HL-60 (cell line): ENCODE data around the gene SLC22A23.

ENCODE experiments used
- DNase-seq, 2 experiments: peaks; one replicate each; pipeline ENCODE4 v3.0.0-alpha.2; 2010 to 2020; ENCODE audit warnings: low read depth in 1 of 2, low spot score in 1 of 2
- H3K27ac ChIP-seq: fragments of 250-450 bp; sonication (Bioruptor Pico); replicated peaks from 2 replicates; pipeline ENCODE4 v1.5.1; 2020; ENCODE audit warnings: mild to moderate bottlenecking, moderate library complexity
- H3K27me3 ChIP-seq: fragments of 250-450 bp; sonication (Bioruptor Pico); 2 replicates; pipeline ENCODE4 v1.5.1; 2021; ENCODE audit warnings: mild to moderate bottlenecking, moderate library complexity; ENCODE audit not compliant: insufficient read depth, poor library complexity, severe bottlenecking
- H3K4me3 ChIP-seq: replicated peaks from 2 replicates; pipeline ENCODE4 v1.5.1; 2011; ENCODE audit warnings: mild to moderate bottlenecking, control low read depth, low read length; ENCODE audit not compliant: insufficient read depth
- GABPA ChIP-seq: IDR thresholded peaks from 2 replicates; pipeline ENCODE4 v1.6.1; 2012; ENCODE audit warnings: low read depth
- POLR2AphosphoS5 ChIP-seq: IDR thresholded peaks from 2 replicates; pipeline ENCODE4 v1.6.1; 2012; ENCODE audit warnings: low read depth
- SPI1 ChIP-seq: IDR thresholded peaks from 2 replicates; pipeline ENCODE4 v1.6.1; 2012; ENCODE audit warnings: low read depth, mild to moderate bottlenecking, borderline replicate concordance
- TF ChIP-seq, protein P1 (sequence below): IDR thresholded peaks from one replicate; pipeline ENCODE4 v1.5.1; 2011; ENCODE audit warnings: low read length, control low read depth, inconsistent platforms; ENCODE audit not compliant: insufficient read depth
- TF ChIP-seq, protein P2 (sequence below): IDR thresholded peaks from 2 replicates; pipeline ENCODE4 v1.6.1; 2012; ENCODE audit warnings: low read depth; ENCODE audit not compliant: insufficient replicate concordance

Gene SLC22A23

DNA sequence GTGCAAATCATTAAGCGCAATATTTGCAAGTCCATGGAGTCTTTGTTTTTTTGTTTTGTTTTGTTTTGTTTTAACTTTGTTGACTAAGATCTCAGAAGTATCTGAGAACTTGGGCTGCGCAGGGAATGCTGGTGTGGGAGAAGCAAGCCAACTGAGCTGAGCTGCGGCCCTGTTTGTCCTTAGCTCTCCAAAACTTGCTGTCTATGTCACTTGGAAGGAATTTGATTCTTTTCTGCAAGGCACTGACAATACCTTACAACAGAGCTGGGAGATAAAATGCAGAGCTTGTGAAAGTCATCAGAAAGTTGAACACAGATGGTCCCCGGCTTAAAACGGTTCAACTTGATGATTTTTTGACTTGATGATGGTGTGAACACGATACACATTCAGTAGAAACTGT is 5.4 kb downstream of the SLC22A23 start:
- H3K27me3 ChIP-seq = peaks cover 46% of the 10 kb centered on the region
- H3K27ac ChIP-seq = no peak overlapping the region
- TF ChIP-seq, protein P1, sequence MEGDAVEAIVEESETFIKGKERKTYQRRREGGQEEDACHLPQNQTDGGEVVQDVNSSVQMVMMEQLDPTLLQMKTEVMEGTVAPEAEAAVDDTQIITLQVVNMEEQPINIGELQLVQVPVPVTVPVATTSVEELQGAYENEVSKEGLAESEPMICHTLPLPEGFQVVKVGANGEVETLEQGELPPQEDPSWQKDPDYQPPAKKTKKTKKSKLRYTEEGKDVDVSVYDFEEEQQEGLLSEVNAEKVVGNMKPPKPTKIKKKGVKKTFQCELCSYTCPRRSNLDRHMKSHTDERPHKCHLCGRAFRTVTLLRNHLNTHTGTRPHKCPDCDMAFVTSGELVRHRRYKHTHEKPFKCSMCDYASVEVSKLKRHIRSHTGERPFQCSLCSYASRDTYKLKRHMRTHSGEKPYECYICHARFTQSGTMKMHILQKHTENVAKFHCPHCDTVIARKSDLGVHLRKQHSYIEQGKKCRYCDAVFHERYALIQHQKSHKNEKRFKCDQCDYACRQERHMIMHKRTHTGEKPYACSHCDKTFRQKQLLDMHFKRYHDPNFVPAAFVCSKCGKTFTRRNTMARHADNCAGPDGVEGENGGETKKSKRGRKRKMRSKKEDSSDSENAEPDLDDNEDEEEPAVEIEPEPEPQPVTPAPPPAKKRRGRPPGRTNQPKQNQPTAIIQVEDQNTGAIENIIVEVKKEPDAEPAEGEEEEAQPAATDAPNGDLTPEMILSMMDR = no peak
- TF ChIP-seq GABPA = no peak
- no peak for TF ChIP-seq SPI1
- TF ChIP-seq, protein P2, sequence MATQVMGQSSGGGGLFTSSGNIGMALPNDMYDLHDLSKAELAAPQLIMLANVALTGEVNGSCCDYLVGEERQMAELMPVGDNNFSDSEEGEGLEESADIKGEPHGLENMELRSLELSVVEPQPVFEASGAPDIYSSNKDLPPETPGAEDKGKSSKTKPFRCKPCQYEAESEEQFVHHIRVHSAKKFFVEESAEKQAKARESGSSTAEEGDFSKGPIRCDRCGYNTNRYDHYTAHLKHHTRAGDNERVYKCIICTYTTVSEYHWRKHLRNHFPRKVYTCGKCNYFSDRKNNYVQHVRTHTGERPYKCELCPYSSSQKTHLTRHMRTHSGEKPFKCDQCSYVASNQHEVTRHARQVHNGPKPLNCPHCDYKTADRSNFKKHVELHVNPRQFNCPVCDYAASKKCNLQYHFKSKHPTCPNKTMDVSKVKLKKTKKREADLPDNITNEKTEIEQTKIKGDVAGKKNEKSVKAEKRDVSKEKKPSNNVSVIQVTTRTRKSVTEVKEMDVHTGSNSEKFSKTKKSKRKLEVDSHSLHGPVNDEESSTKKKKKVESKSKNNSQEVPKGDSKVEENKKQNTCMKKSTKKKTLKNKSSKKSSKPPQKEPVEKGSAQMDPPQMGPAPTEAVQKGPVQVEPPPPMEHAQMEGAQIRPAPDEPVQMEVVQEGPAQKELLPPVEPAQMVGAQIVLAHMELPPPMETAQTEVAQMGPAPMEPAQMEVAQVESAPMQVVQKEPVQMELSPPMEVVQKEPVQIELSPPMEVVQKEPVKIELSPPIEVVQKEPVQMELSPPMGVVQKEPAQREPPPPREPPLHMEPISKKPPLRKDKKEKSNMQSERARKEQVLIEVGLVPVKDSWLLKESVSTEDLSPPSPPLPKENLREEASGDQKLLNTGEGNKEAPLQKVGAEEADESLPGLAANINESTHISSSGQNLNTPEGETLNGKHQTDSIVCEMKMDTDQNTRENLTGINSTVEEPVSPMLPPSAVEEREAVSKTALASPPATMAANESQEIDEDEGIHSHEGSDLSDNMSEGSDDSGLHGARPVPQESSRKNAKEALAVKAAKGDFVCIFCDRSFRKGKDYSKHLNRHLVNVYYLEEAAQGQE = no peak
- TF ChIP-seq POLR2AphosphoS5 = no peak
- H3K4me3 ChIP-seq = no peak overlapping the region
- DNase-seq = no peak

DNA sequence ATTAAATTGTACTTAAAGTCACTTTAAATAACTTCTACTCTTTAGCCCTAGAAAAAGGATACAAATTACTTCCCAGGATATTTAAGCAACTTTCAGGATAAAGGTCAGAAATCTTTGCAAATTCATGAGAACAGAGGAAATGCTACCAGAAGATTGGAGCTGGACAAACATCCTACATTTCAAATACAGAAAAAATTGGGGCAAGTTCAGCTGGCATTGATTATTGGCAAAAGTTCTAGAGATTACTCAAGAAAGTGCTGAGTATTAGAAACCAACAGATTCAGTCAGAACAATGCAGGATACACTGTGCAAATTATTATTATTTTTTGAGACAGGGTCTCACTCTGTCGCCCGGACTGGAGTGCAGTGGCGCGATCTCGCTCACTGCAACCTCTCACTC is 6.0 kb downstream of the SLC22A23 start:
- no peak for TF ChIP-seq POLR2AphosphoS5
- TF ChIP-seq, protein P1 = no peak
- TF ChIP-seq, protein P2 = no peak
- TF ChIP-seq GABPA = no peak
- TF ChIP-seq SPI1 = no peak
- Histone ChIP-seq H3K27me3 (peaks cover 44% of the 10 kb centered on the region), H3K27ac (no peak overlapping the region), H3K4me3 (no peak overlapping the region)
- DNase-seq = no peak

DNA sequence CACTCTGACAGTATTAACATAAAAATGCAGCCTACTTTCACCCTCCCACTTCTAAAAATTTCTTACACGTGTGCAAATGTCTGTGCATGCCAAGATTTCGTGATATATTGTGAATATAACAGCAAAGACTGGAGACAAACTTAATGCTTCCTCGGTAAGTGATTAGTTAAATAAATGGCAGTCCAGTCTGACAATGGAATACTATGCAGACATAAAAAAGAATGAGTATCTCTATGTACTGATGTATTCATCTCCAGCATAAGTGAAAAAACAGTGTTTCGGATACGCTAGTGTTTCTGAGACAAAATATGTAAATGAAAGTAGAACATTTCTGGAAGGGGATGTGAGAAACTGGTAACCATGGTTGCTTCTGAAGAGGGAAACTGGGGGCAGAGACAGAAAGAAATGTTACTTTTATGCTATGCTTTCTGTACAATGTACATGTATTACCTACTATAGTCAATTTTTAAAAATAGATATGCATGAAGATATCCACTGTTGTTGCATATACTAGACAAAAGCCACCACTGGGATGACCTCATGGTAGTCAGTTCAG is 7.0 kb downstream of the SLC22A23 start:
- peaks cover 33% of the 10 kb centered on the region for H3K27me3 ChIP-seq
- DNase-seq = no peak
- H3K4me3 ChIP-seq = no peak overlapping the region
- H3K27ac ChIP-seq = no peak overlapping the region
- TF ChIP-seq, protein P1 = no peak
- TF ChIP-seq, protein P2 = no peak
- TF ChIP-seq POLR2AphosphoS5 = no peak
- no peak for TF ChIP-seq SPI1
- no peak for TF ChIP-seq GABPA
